IMR-90 (cell line): ENCODE results near the gene PGAP1. TPM values are rescaled to one million over a fixed set of nuclear protein-coding genes. Genes with fewer than 3 reads are reported as not detected.

ENCODE experiments used
- ATAC-seq: fragments of 200-7000 bp; cut with Tn5 transposase; 2 replicates; pipeline ENCODE4 v1.9.1; 2020; ENCODE audit warnings: low read depth, mild to moderate bottlenecking, moderate library complexity
- BruUV-seq: library from RNA; stranded (reverse); fragments of 400-500 nt; replicated peaks from 2 replicates; lab custom pipeline; 2021; lab: Mats Ljungman, UMichigan
- CTCF ChIA-PET: fragments of 300-600 bp; formaldehyde crosslinking; extraction: SDS; loops from one replicate; lab custom pipeline; 2021; ENCODE audit warnings: antibody characterized with exemption; lab: Yijun Ruan, JAX
- POLR2A ChIA-PET: fragments of 300-600 bp; sonication (Branson Sonifier 250); formaldehyde crosslinking; loops from one replicate; lab custom pipeline; 2022; ENCODE audit warnings: antibody characterized with exemption; ENCODE audit not compliant: unreplicated experiment; lab: Charles Lee
- DNase-seq: peaks from one replicate; pipeline ENCODE4 v3.0.0; 2013
- H2AFZ ChIP-seq: replicated peaks from 2 replicates; pipeline ENCODE3; 2013; ENCODE audit warnings: low read length, mild to moderate bottlenecking; ENCODE audit not compliant: poor library complexity
- H2AK5ac ChIP-seq: 2 replicates; pipeline ENCODE4 v1.6.1; 2013; ENCODE audit warnings: low read depth, low read length, inconsistent platforms
- H2AK9ac ChIP-seq: replicated peaks from 2 replicates; pipeline ENCODE3; 2013; ENCODE audit warnings: mild to moderate bottlenecking, low read depth, low read length, moderate library complexity; ENCODE audit not compliant: poor library complexity
- H2BK120ac ChIP-seq: 2 replicates; pipeline ENCODE4 v1.6.1; 2013; ENCODE audit warnings: low read depth, low read length, inconsistent platforms
- H2BK15ac ChIP-seq: 3 replicates; pipeline ENCODE4 v1.6.1; 2013; ENCODE audit warnings: low read depth, low read length, inconsistent platforms
- H2BK20ac ChIP-seq: 2 replicates; pipeline ENCODE4 v1.6.1; 2013; ENCODE audit warnings: low read depth, mild to moderate bottlenecking, inconsistent platforms, low read length, moderate library complexity
- H2BK5ac ChIP-seq: 2 replicates; pipeline ENCODE4 v1.6.1; 2013; ENCODE audit warnings: mild to moderate bottlenecking, low read depth, low read length, inconsistent platforms; ENCODE audit not compliant: poor library complexity, severe bottlenecking
- H3K14ac ChIP-seq: replicated peaks from 2 replicates; pipeline ENCODE4 v1.6.1; 2013; ENCODE audit warnings: low read depth, low read length, inconsistent platforms
- H3K18ac ChIP-seq: 2 replicates; pipeline ENCODE4 v1.6.1; 2013; ENCODE audit warnings: low read depth, low read length, control low read depth
- H3K23ac ChIP-seq: 2 replicates; pipeline ENCODE4 v1.6.1; 2013; ENCODE audit warnings: low read depth, low read length, inconsistent platforms
- H3K27ac ChIP-seq: 2 replicates; pipeline ENCODE4 v1.5.1; 2013; ENCODE audit warnings: mild to moderate bottlenecking, control low read depth, low read length; ENCODE audit not compliant: insufficient read depth
- H3K27me3 ChIP-seq: 2 replicates; pipeline ENCODE4 v1.6.1; 2013; ENCODE audit warnings: low read length; ENCODE audit not compliant: control insufficient read depth, insufficient read depth
- H3K36me3 ChIP-seq: 2 replicates; pipeline ENCODE4 v1.6.1; 2013; ENCODE audit warnings: low read length, mixed read lengths; ENCODE audit not compliant: control insufficient read depth, insufficient read depth
- H3K4ac ChIP-seq: 2 replicates; pipeline ENCODE4 v1.6.1; 2013; ENCODE audit warnings: low read depth, low read length, inconsistent platforms
- H3K4me1 ChIP-seq: 2 replicates; pipeline ENCODE4 v1.6.1; 2013; ENCODE audit warnings: low read length, mixed read lengths; ENCODE audit not compliant: control insufficient read depth, insufficient read depth
- H3K4me2 ChIP-seq: 2 replicates; pipeline ENCODE4 v1.6.1; 2013; ENCODE audit warnings: low read depth, mild to moderate bottlenecking, control low read depth, low read length, moderate library complexity
- H3K4me3 ChIP-seq: 2 replicates; pipeline ENCODE4 v1.5.1; 2013; ENCODE audit warnings: low read depth, mild to moderate bottlenecking, control low read depth, low read length, moderate library complexity; ENCODE audit not compliant: insufficient read depth
- H3K56ac ChIP-seq: 2 replicates; pipeline ENCODE4 v1.6.1; 2013; ENCODE audit warnings: low read length, inconsistent platforms; ENCODE audit not compliant: insufficient read depth; ENCODE audit errors: extremely low read depth
- H3K79me1 ChIP-seq, 2 experiments: 2 replicates each; pipeline ENCODE4 v1.6.1; 2013; ENCODE audit warnings: low read length in 2 of 2, inconsistent platforms in 1 of 2, low read depth in 1 of 2
- H3K9ac ChIP-seq: 2 replicates; pipeline ENCODE4 v1.6.1; 2013; ENCODE audit warnings: low read depth, low read length, control low read depth
- H3K9me1 ChIP-seq: 2 replicates; pipeline ENCODE4 v1.6.1; 2013; ENCODE audit warnings: low read length, inconsistent platforms; ENCODE audit not compliant: insufficient read depth
- H3K9me3 ChIP-seq: 2 replicates; pipeline ENCODE4 v1.6.1; 2013; ENCODE audit warnings: low read length; ENCODE audit not compliant: control insufficient read depth, insufficient read depth
- H4K20me1 ChIP-seq: 2 replicates; pipeline ENCODE4 v1.6.1; 2013; ENCODE audit warnings: low read length, inconsistent platforms; ENCODE audit not compliant: insufficient read depth
- H4K5ac ChIP-seq: 2 replicates; pipeline ENCODE4 v1.6.1; 2013; ENCODE audit warnings: mild to moderate bottlenecking, low read depth, low read length, control low read depth
- H4K8ac ChIP-seq, 2 experiments: 2 replicates each; pipeline ENCODE4 v1.6.1; 2013; ENCODE audit warnings: low read depth in 2 of 2, low read length in 2 of 2, control low read depth in 1 of 2, inconsistent platforms in 1 of 2
- H4K91ac ChIP-seq: 2 replicates; pipeline ENCODE4 v1.6.1; 2013; ENCODE audit warnings: low read depth, low read length, inconsistent platforms; ENCODE audit not compliant: insufficient read depth
- FOS ChIP-seq: fragments of 150-350 bp; IDR thresholded peaks from 2 replicates; pipeline ENCODE4 v1.6.1; 2016; ENCODE audit warnings: low read depth, low read length
- RCOR1 ChIP-seq: IDR thresholded peaks from 2 replicates; pipeline ENCODE4 v1.6.1; 2012; ENCODE audit warnings: mild to moderate bottlenecking, low read length, improper control_type of control experiment; ENCODE audit not compliant: insufficient replicate concordance
- WGBS, 2 experiments: methylation state at CpG; one replicate each; pipeline versions ENCODE4 v1.1.5 to v1.1.7; 2013; ENCODE audit warnings: missing lambda C conversion rate in 2 of 2; ENCODE audit not compliant: insufficient read length in 1 of 2; ENCODE audit errors: extremely low coverage in 2 of 2; 5-methylcytosine and 5-hydroxymethylcytosine counted together
- dilution Hi-C: fragments of 300-500 bp; cut with HindIII; formaldehyde crosslinking; loops from one replicate; pipeline ENCODE4 v1.14.3; 2018; ENCODE audit warnings: low sequenced_read_pairs; ENCODE audit not compliant: unreplicated experiment
- in situ Hi-C: fragments of 300-500 bp; cut with MboI; formaldehyde crosslinking; loops from 3 replicates; pipeline ENCODE4 v1.14.3; 2019; ENCODE audit warnings: low sequenced_read_pairs, inconsistent platforms, mixed read lengths
- intact Hi-C: fragments of 100-400 bp; cut with micrococcal nuclease; formaldehyde crosslinking; loops from 2 replicates; pipeline ENCODE4 v1.10.0; 2022
- polyA plus RNA-seq, 3 experiments: library from polyadenylated mRNA; depleted of rRNA; stranded (reverse); fragments of >200 nt; gene quantifications; 2 replicates each; pipeline ENCODE4 v1.2.3, GENCODE V29; 2012; ENCODE audit warnings: low replicate concordance in 1 of 3
- total RNA-seq: library from RNA; depleted of rRNA; stranded (reverse); fragments of >200 nt; gene quantifications from 2 replicates; pipeline ENCODE4 v1.2.3, GENCODE V29; 2012

Gene PGAP1
- total and polyA plus RNA-seq, 2 of the 4 experiments (the other 2 are of a cell fraction), result 1.9 to 5.7 TPM

DNA sequence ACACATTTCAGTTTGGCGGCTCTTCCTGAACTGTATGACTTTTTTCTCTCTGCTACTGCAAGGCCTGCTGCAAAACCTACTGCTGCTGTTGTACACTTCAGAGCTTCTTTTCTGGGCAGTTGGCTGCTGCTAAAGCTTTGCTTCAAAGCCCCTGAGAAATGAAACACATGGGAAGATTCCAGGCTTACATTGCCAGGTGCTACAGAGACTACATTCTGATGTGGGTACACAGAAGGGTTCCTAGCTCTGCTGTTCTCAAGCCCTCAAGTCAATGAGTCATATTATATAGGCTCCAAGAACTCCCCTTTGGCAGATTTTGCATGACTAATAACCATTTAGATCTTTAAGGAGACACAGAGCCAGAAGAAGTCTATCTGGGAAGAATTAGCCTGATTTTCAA, 12.9 kb upstream of the PGAP1 start:
- Histone ChIP-seq H2AK5ac (no peak overlapping the region), H3K79me1 (no peaks in the 10 kb centered on the region), H3K27ac (no peak overlapping the region), H2BK120ac (no peak overlapping the region), H2BK20ac (no peak overlapping the region), H3K14ac (no peak overlapping the region), H3K4me3 (no peak overlapping the region), H3K18ac (no peak overlapping the region), H2BK15ac (no peak overlapping the region), H3K27me3 (no peaks in the 10 kb centered on the region), H3K23ac (no peak overlapping the region), H2AK9ac (no peak overlapping the region), H2AFZ (no peak overlapping the region), H3K9ac (no peak overlapping the region), H3K56ac (no peak overlapping the region), H3K9me3 (no peaks in the 10 kb centered on the region), H3K4me1 (no peaks in the 10 kb centered on the region; the same call in 1 of the 2 replicates), H4K5ac (no peak overlapping the region), H4K20me1 (no peaks in the 10 kb centered on the region), H4K8ac (no peak overlapping the region), H4K91ac (no peak overlapping the region), H3K4me2 (no peak overlapping the region), H3K36me3 (no peaks in the 10 kb centered on the region), H2BK5ac (no peak overlapping the region), H3K9me1 (no peaks in the 10 kb centered on the region), H3K4ac (no peak overlapping the region)
- intact Hi-C loops, result no loop called here
- dilution Hi-C loops, result no loop called here
- in situ Hi-C loops, result no loop called here
- DNase-seq (peak; percentile 72), ATAC-seq (peak; percentile 42; the same call in 1 of the 2 replicates)
- TF ChIP-seq FOS (0 out of 2 replicates have a peak, but pooled peaks have one; percentile 15), RCOR1 (no peak)
- WGBS, 2 experiments, result no CpG with 5 or more reads among the region's 1 CpG
- ChIA-PET POLR2A (interaction anchor here (0.6 kb wide), 1 partner anchor 12 kb away, joined by 8 read pairs; no protein-coding TSS in a partner anchor), CTCF (no interaction called here)
- BruUV-seq, result no TSS peak
